ENCODE results near the gene EXOSC9. TPM values are rescaled to one million over a fixed set of nuclear protein-coding genes. Genes with fewer than 3 reads are reported as not detected.

The EXOSC9 gene
- total RNA-seq, 1 donor from 2014 or later = 33.5 TPM

GRCh38 chr4:121771869-121772268 lies 29.3 kb upstream of the EXOSC9 start:
- DNase-seq (ENCODE audit: low spot score in 2 of 2, unreplicated experiment in 2 of 2) = no peak
- Mint-ChIP-seq H3K27ac (no peak overlapping the region), H3K4me1 (no peaks in the 10 kb centered on the region), H3K9me3 (no peaks in the 10 kb centered on the region), H3K4me3 (no peak overlapping the region), H3K36me3 (no peaks in the 10 kb centered on the region), H3K27me3 (ENCODE audit: low read depth) (peaks cover 80% of the 10 kb centered on the region)
- TF ChIP-seq CTCF (IDR thresholded peaks at IDR 0.05; ENCODE audit: unreplicated experiment) = no peak

GRCh38 chr4:121773883-121774282 lies 27.2 kb upstream of the EXOSC9 start:
- no peak for DNase-seq (ENCODE audit: low spot score in 2 of 2, unreplicated experiment in 2 of 2)
- no peaks in the 10 kb centered on the region for H3K4me1 Mint-ChIP-seq

GRCh38 chr4:121776610-121777401 lies 24.3 kb upstream of the EXOSC9 start:
- Mint-ChIP-seq H3K4me1 (no peaks in the 10 kb centered on the region), H3K4me3 (no peak overlapping the region), H3K36me3 (no peaks in the 10 kb centered on the region), H3K27me3 (ENCODE audit: low read depth) (peaks cover 66% of the 10 kb centered on the region), H3K27ac (no peak overlapping the region), H3K9me3 (no peaks in the 10 kb centered on the region)
- TF ChIP-seq CTCF (IDR thresholded peaks at IDR 0.05; ENCODE audit: unreplicated experiment) = no peak
- no peak for DNase-seq (ENCODE audit: low spot score in 2 of 2, unreplicated experiment in 2 of 2)

More at GRCh38 chr4:121773883-121774282, 27.2 kb upstream of the EXOSC9 start:
- Mint-ChIP-seq H3K9me3 (no peaks in the 10 kb centered on the region), H3K36me3 (no peaks in the 10 kb centered on the region), H3K27me3 (ENCODE audit: low read depth) (peaks cover 78% of the 10 kb centered on the region), H3K4me3 (no peak overlapping the region), H3K27ac (no peak overlapping the region)
- no peak for TF ChIP-seq CTCF (IDR thresholded peaks at IDR 0.05; ENCODE audit: unreplicated experiment)

- no peak for TF ChIP-seq CTCF (IDR thresholded peaks at IDR 0.05; ENCODE audit: unreplicated experiment)
Measured at GRCh38 chr4:121777625-121778024, 23.5 kb upstream of the EXOSC9 start.

GRCh38 chr4:121778991-121779628 lies 22.0 kb upstream of the EXOSC9 start:
- Mint-ChIP-seq H3K4me1 (no peaks in the 10 kb centered on the region), H3K36me3 (no peaks in the 10 kb centered on the region), H3K4me3 (no peak overlapping the region), H3K9me3 (peaks cover 8% of the 10 kb centered on the region), H3K27me3 (ENCODE audit: low read depth) (peaks cover 60% of the 10 kb centered on the region), H3K27ac (no peak overlapping the region)
- no peak for TF ChIP-seq CTCF (IDR thresholded peaks at IDR 0.05; ENCODE audit: unreplicated experiment)
- DNase-seq (ENCODE audit: low spot score in 2 of 2, unreplicated experiment in 2 of 2) = no peak

More at GRCh38 chr4:121777625-121778024, 23.5 kb upstream of the EXOSC9 start:
- H3K9me3 Mint-ChIP-seq = no peaks in the 10 kb centered on the region
- DNase-seq (ENCODE audit: low spot score in 2 of 2, unreplicated experiment in 2 of 2) = no peak
- H3K27me3 Mint-ChIP-seq (ENCODE audit: low read depth) = peaks cover 62% of the 10 kb centered on the region
- no peak overlapping the region for H3K27ac Mint-ChIP-seq
- H3K4me1 Mint-ChIP-seq = no peaks in the 10 kb centered on the region
- no peak overlapping the region for H3K4me3 Mint-ChIP-seq
- no peaks in the 10 kb centered on the region for H3K36me3 Mint-ChIP-seq

Data from mesothelial cell of epicardium (in vitro differentiated cells).